Renal cortex interstitium (tissue), 11 donors: Measurements from ENCODE around the gene CTIF. TPM values are rescaled to one million over a fixed set of nuclear protein-coding genes. Genes with fewer than 3 reads are reported as not detected.

Experiments
- DNase-seq, 11 donors: peaks; one replicate each; pipeline ENCODE4 v3.0.0-alpha.2; 2013; ENCODE audit warnings: low read depth in 9 of 11, low spot score in 4 of 11; ENCODE audit errors: extremely low read depth in 1 of 11
- polyA plus RNA-seq, 3 donors: library from polyadenylated mRNA; unstranded; fragments of 120-200 nt; gene quantifications; one replicate each; pipeline ENCODE4 v1.2.1, GENCODE V29; 2013; ENCODE audit not compliant: insufficient read length in 3 of 3

Gene CTIF
- polyA plus RNA-seq, 3 donors = 17.9 to 26.5 (median 22.6) TPM

GRCh38 chr18:48847807-48848486 lies 309.1 kb downstream of the CTIF start:
- DNase-seq = no peak

DNA sequence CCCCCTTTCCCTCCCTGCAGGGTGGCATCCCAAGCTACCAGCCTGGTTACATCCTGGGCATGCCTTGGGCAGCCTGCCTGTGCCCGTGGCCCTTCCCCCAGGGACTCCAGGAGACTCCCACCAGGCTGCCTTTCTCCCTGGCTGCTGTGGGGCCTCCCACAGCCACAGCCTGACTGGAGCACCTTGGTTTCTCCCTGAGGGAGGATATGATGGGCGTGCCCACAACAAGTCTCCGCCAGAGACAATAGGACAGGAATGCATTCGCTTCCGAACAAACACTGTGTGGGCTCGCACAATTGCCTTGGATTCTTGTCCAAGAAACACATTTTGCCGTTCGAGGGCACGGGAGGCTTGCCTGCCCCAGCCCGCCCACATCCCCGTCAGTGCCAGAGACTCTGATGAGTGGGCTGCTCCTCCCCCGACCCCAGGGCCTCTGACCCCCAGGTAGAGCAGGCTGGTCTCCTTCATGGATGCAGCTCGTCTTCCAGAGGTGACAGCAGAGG lies 309.9 kb downstream of the CTIF start:
- no peak for DNase-seq

DNA sequence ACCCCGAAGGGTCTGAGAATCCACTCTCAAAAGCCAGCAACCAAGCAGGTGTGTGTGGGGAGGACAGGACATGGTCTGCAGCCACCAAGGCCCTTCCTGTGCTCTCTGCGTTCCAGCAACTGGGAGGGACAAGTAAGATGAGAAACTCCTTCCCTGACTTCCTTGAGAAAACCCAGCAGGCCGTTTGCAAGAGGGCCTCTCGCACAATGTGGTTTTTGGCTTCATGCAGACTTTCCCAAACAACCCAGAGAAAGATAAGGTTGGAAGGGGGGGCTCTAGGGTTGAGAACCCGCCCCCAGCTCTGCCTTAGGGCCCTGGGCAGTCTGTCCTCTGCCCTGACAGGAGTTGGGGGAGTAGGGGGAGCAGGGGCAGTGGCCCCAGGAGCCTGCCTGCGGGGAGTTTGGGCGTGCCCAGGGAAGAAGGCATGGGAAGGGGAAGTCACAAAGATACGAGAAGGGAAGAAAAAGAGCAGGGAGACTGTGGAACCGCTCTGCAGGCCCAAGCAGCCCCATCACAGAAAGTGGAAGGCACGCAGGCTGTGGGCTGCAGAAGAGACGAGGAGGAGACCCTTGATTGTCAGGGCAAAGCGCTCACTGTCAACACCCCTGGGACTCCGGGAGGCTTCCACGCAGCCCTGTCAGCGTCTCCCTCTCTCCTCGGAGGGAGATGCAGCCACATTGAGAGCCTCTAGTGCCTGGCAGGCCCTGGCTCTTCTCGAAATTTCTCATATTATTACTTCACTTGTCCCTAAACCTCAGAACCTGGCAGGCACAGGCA lies 312.2 kb downstream of the CTIF start:
- DNase-seq = peak in 6 of 11 donors; percentile 68 to 86 (median 76)

DNA sequence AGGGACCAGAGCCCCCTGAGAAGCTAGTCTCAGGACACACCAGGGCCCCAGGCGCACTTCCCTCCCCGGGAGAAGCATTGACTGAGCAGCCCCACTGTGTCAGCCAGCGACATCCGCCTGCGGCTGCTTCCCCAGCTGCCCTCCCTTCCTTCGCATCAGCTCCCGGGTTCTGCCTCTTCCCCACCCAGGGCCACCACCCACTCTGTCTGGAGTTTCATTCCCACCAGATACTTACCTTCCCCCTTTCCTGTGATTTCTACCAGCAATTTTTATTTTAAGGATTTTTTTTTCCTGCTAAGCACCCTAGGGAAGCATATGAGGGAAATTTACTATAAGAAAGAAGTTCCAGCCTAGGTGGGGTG lies 312.7 kb downstream of the CTIF start:
- DNase-seq = peak in 1 of 11 donors; percentile 41

- DNase-seq = no peak
Measured at GRCh38 chr18:48852292-48852691, 313.5 kb downstream of the CTIF start.

DNA sequence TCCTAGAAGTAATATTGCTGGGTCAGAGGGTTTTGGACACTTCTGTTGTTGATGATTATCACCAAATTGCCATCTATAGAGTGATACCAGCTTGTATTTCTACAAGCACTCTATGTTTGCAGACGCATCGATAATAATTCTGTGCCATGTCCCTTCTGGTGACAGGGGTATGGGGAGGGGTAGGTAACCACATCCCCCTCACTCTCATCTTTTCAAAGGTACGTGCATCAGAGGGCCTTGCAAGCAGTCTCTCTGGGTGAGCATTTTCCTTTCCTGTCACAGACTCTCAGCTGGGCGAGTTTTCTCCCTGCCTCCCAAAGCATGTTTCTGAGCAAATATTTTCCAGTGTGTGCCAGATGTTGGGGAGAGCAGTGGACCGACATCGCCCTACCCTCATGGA lies 314.0 kb downstream of the CTIF start:
- DNase-seq = no peak

DNA sequence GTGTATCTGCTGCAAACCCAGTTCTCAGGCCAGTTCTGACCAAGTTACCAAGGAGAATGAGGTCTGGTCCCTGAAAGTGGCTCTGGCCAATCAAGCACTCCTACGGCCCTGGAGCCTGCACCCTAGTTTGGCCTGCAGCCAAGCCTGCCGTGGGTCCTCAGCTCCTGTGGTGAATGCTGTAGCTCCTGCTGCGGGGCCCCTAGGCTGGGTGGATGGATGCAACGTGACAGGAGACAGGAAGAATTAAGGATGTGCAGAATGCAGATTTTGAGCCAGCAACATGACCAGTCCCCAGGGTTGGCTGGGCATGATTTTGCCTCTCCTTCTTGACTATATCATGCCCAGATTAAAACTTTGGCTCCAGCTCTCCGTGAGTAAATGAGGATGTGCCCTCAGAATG lies 314.8 kb downstream of the CTIF start:
- DNase-seq = no peak

- no peak for DNase-seq
Measured at GRCh38 chr18:48854780-48855179, 315.9 kb downstream of the CTIF start.

GRCh38 chr18:48855422-48856377 lies 316.9 kb downstream of the CTIF start:
- no peak for DNase-seq

DNA sequence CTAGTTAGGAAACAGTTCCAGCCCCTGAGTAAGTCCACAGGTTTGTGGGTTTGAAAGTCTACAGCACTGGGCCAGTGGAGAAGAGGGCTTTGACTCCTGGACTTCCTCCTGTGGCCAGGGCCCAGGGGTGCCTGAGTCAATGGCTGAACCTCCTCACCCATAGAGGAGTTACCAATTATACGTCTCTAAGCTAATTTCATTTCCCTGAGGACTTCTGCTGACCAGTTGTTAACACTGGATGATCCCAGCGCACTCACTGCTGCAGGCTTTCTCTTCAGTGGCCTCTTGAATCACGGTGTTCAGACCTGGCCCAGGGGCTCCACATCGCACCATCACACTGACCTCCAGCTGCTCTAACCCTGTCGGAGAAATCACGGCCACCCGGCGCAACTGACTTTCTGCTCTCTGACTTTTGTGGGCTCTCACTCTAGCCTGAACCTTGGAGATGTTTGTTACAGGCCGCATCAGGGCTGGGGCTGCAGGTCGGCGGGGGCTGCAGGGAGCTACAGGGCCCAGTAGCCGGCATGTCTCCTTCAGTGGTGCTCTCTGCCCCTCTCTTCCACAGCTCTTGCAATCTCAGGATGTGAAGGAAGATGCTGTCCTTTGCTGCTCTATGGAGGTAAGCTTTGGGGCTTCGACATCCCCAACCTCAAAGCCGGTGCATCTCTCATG lies 318.3 kb downstream of the CTIF start:
- DNase-seq = no peak

- no peak for DNase-seq
Measured at GRCh38 chr18:48858676-48859075, 319.8 kb downstream of the CTIF start.

GRCh38 chr18:48859311-48860268 lies 320.8 kb downstream of the CTIF start:
- DNase-seq = peak in 7 of 11 donors; percentile 49 to 74 (median 67)

GRCh38 chr18:48860269-48861180 lies 321.7 kb downstream of the CTIF start:
- no peak for DNase-seq

DNA sequence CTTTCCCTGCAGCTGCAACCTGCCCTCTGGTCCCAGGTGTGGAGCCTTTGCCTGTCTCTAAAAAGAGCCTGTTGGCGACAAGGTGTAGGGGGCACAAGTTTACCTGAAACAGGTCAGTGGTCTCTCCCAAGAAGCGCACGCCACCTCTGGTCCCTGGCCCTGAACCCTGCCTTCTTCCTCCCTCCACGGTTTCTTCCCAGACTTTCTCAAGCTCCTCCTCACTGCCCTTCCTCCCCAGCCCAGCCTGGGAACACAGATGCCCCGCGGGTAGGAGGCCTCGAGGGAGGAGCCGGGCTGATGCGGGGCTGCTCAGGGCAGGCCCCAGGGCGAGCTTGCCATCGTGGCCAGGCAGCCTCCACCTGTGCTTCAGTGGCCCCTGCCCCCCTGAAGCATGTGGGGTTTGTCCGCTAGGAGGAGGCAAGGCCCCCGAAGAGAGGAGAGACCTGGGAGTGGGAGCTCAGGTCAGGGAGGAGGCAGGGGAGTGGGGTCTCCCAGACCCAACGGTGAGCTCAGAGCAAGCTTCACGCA lies 322.4 kb downstream of the CTIF start:
- no peak for DNase-seq

- DNase-seq = no peak
Measured at GRCh38 chr18:48862132-48862531, 323.3 kb downstream of the CTIF start.

DNA sequence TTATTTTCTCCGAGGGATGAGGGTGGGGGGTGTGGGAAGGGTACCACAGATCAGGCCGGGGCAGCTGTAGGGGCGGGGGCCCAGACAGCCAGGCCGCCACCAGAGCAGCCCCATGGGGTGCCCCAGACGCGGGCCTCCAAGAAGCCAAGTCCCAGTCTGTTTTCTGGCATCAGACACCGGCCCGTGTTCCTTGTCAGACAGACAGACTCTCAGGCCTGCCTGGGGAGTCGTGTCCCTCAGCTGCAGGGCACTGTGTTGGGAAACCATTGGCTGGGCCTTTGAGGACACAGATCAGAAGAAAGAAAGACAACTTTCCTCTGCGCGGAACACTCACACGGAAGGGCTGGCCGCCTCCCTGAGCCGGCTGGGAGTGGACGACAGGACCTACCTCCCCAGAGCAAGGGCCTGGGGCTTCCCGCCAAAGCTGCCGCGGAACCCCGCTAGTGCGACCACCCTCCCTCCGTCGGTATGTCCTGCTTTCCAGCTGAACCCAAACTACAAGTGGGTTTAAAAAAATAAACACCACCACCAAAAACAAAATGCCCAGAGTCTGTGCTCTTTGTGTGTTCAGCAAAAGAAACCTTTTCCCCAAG lies 323.9 kb downstream of the CTIF start:
- no peak for DNase-seq
